NCI-H69 (cell line): Measurements from ENCODE around the gene MAP3K1.
A peak's percentile ranks its signal among the peaks of the same experiment; 100 is the strongest.

Experiments used
- DNase-seq: peaks from one replicate; lab custom pipeline; 2025; lab: John Stamatoyannopoulos, UW

Gene MAP3K1

GRCh38 chr5:56909294-56910209 lies 94.2 kb downstream of the MAP3K1 start, which contains the start of gene SETD9:
Gene SETD9, plus strand, starts transcription at chr5:56909596. Its CDS starts 50 bp downstream, at chr5:56909646.
- peak; percentile 99 for DNase-seq

GRCh38 chr5:56910210-56910965 lies 95.0 kb downstream of the MAP3K1 start:
- peak; percentile 85 for DNase-seq

GRCh38 chr5:56913766-56914165 lies 98.4 kb downstream of the MAP3K1 start:
- no peak for DNase-seq

GRCh38 chr5:56914678-56915077 lies 99.3 kb downstream of the MAP3K1 start:
- no peak for DNase-seq

GRCh38 chr5:56917534-56917933 lies 102.2 kb downstream of the MAP3K1 start:
- no peak for DNase-seq

GRCh38 chr5:56918054-56918453 lies 102.7 kb downstream of the MAP3K1 start:
- no peak for DNase-seq

GRCh38 chr5:56919942-56920662 lies 104.8 kb downstream of the MAP3K1 start:
- DNase-seq = no peak

GRCh38 chr5:56922922-56923321 lies 107.6 kb downstream of the MAP3K1 start:
- no peak for DNase-seq

- no peak for DNase-seq
Observed at GRCh38 chr5:56934325-56934724, 119.0 kb downstream of the MAP3K1 start.

- no peak for DNase-seq
Observed at GRCh38 chr5:56938858-56939257, 123.5 kb downstream of the MAP3K1 start.

- no peak for DNase-seq
Observed at GRCh38 chr5:56941981-56942380, 126.6 kb downstream of the MAP3K1 start.
